ENCODE data around the gene MAP3K5.

MAP3K5 gene

GRCh38 chr6:136750696-136751521, 41.4 kb downstream of the MAP3K5 start:
- H3K4me3 ChIP-seq (ENCODE audit: low read depth, low read length), result no peak overlapping the region

GRCh38 chr6:136749359-136749997, 42.8 kb downstream of the MAP3K5 start:
- no peak overlapping the region for H3K4me3 ChIP-seq (ENCODE audit: low read depth, low read length)

GRCh38 chr6:136747507-136747906, 44.8 kb downstream of the MAP3K5 start:
- no peak overlapping the region for H3K4me3 ChIP-seq (ENCODE audit: low read depth, low read length)

GRCh38 chr6:136745300-136745699, 47.0 kb downstream of the MAP3K5 start:
- no peak overlapping the region for H3K4me3 ChIP-seq (ENCODE audit: low read depth, low read length)

DNA sequence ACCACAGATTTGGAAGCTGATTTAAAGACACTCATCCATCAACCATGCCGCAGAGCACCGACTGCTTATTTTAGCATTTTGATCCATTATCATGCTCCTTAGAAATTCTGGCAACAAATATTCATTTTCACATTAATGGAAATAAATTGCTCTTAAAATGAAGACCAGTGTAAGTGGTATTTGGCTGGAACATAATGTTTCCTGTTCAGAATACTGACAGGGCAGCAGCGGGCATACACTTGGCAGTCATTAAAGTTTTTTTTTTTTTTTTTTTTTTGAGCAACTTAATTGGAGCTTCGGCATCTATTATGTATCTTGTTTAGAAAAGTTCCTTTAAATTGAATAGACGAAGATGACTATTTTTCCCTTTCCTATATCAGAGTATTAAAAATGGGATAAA, 47.4 kb downstream of the MAP3K5 start:
- H3K4me3 ChIP-seq (ENCODE audit: low read depth, low read length), result no peak overlapping the region

- no peak overlapping the region for H3K4me3 ChIP-seq (ENCODE audit: low read depth, low read length)
Measured at GRCh38 chr6:136742125-136742524, 50.2 kb downstream of the MAP3K5 start.

GRCh38 chr6:136740050-136740974, 52.0 kb downstream of the MAP3K5 start:
- no peak overlapping the region for H3K4me3 ChIP-seq (ENCODE audit: low read depth, low read length)

GRCh38 chr6:136739501-136739900, 52.8 kb downstream of the MAP3K5 start:
- H3K4me3 ChIP-seq (ENCODE audit: low read depth, low read length), result no peak overlapping the region

- H3K4me3 ChIP-seq (ENCODE audit: low read depth, low read length), result no peak overlapping the region
Measured at GRCh38 chr6:136739071-136739470, 53.2 kb downstream of the MAP3K5 start.

- H3K4me3 ChIP-seq (ENCODE audit: low read depth, low read length), result no peak overlapping the region
Measured at GRCh38 chr6:136738692-136739057, 53.6 kb downstream of the MAP3K5 start.

DNA sequence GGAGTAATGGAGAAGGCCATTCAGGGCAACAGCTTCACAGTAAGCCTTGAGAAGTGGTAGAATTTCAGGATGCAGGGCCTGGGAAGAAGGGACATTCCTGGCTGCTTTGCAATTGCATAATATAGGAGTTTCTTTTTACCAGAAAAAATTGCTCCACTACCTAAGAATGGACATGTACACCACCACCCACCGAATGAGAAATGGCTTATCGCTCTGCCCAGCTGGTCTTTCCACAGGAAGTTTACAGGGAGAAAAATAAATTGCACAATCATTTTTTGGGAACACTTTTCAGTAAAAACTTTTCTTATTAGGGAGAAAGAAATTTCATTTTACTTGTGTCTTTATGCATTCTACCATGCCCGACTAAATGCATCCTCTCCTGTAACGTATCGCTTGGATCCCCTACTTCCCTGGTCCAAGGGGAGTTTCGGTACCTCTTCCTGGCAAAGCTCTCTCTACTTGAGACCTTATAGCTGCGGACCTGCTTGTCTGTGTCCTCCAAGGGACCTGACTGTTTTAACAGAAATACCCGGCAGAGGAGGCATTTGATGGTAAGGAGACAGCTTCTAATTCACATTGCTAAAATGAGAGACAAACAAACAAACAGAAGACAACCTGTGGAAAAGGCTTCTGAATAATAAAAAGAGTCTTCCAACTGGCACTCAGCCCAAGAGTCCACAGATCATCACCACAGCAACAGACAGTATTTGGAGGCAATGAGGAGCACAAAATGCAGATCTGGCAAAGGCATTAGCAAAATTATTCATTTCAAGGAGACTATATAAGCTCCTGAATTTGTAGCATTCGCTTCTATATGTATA, 54.2 kb downstream of the MAP3K5 start:
- no peak overlapping the region for H3K4me3 ChIP-seq (ENCODE audit: low read depth, low read length)

DNA sequence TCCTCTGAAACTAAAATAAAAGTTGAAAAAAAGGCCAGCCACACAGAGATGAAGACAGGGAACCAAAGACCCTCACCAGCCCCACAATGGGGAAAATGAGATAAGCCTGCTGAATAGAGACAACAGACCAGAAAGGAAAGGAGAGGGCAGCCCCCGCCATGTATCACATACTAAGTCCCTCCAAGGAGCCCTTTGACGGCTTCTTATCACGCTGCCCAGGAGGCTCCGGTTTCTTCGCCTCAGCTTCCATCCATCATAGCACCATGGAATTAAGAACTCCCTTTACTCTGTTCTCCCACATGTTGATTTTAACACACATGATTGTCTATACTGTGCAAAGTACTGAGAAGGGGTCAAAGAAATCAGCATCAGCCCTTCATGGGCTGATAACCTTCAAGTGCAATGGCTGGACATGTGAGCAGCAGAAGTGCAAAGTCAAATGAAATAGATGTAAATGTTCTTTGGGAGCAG, 54.9 kb downstream of the MAP3K5 start:
- H3K4me3 ChIP-seq (ENCODE audit: low read depth, low read length), result no peak overlapping the region

DNA sequence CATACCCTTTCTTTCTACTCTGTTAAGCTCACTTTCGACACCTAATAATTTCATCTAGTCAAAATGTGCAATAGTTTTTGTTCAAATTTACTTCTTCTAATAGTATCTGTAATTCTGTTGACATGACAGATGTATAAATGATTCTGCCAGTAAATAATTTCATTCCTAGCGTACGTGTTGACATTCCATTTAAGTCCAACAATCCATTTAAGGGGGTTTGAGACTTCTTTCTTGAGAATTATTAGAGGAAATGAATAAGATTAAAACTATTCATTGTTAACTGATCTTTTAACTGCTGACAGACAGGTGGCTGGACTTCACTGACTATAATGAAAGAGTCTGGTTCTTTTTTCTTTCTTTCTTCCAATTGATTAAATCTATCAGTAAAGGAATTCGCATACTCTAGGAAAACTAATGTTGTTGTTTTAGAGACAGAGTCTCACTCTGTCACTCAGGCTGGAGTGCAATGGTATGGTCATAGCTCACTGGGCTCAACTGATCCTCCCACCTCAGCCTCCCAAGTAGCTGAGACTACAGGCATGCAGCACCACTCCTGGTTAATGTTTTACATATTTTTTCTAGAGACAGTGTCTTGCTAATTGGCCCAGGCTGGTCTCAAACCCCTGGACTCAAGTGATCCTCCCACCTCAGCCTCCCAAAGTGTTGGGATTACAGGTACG, 55.9 kb downstream of the MAP3K5 start:
- no peak overlapping the region for H3K4me3 ChIP-seq (ENCODE audit: low read depth, low read length)

DNA sequence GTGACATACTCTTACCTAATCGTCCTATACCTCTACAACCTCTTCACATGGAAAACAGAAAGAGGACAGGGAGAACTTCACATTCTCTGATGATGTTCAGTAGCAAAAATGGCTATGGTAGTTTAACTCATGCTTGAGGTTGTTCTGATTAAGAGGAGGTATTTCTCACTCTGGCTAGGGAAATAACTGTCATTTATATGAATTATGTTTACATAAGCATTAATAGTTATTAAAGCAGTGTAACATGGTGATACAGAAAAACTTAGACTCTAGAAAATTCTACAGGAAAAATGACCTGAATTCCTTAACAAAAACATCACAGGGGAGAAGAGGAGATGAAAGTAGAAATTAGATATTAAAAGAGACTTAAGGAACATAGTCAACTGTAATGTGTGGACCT, 57.3 kb downstream of the MAP3K5 start:
- no peak overlapping the region for H3K4me3 ChIP-seq (ENCODE audit: low read depth, low read length)

DNA sequence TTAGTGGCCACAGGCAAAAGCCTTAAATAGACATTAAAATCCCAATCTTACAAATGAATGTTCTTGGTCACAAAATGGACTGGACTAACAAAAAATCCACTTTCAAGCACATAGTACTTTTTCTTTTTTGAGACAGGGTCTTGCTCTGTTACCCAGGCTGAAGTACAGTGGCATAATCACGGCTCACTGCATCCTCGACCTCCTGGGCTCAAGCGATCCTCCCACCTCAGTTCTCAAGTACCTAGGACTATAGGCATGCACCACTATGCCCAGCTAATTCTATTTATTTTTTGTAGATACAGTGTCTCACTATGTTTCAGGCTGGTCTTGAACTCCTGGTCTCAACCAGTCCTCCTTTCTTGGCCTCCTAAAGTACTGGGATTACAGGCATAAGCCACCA, 59.4 kb downstream of the MAP3K5 start:
- no peak overlapping the region for H3K4me3 ChIP-seq (ENCODE audit: low read depth, low read length)

DNA sequence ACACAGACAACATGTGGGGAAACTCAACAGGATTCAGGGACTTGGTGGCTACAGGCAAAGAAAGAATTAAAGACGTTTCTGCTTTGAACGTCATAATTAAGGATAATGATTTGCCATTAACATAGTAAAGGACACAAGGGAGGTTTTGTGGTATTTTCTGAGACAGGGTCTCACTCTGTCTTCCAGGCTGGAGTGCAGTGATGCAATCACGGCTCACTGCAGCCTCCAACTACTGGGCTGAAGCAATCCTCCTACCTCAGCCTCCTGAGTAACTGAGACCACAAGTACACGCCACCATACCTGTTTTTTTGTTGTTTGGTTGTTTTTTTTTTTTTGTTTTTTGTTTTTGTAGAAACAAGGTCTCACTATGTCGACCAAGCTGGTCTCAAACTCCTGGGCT, 62.4 kb downstream of the MAP3K5 start:
- no peak overlapping the region for H3K4me3 ChIP-seq (ENCODE audit: low read depth, low read length)

- H3K4me3 ChIP-seq (ENCODE audit: low read depth, low read length), result no peak overlapping the region
Measured at GRCh38 chr6:136728976-136729515, 63.2 kb downstream of the MAP3K5 start.

GRCh38 chr6:136728033-136728939, 64.0 kb downstream of the MAP3K5 start:
- no peak overlapping the region for H3K4me3 ChIP-seq (ENCODE audit: low read depth, low read length)
